Peyer's patch (tissue), 4 donors: Measurements from ENCODE around the gene PACSIN2. TPM values are rescaled to one million over a fixed set of nuclear protein-coding genes. Genes with fewer than 3 reads are reported as not detected.

Source experiments
- DNase-seq, 3 donors: peaks; one replicate each; pipeline ENCODE4 v3.0.0-alpha.2; 2017 to 2019
- H3K27ac ChIP-seq, 4 donors: fragments of 200-600 bp; sonication (generic); one replicate each; pipeline ENCODE4 v1.5.1; 2016 to 2019
- H3K27me3 ChIP-seq, 2 donors: fragments of 200-600 bp; sonication (generic); one replicate each; pipeline ENCODE4 v1.5.1; 2019
- H3K36me3 ChIP-seq, 3 donors: fragments of 200-600 bp; sonication (generic); one replicate each; pipeline ENCODE4 v1.5.1; 2016 to 2019
- H3K4me1 ChIP-seq, 4 donors: fragments of 200-600 bp; sonication (generic); one replicate each; pipeline ENCODE4 v1.5.1; 2016 to 2019
- H3K4me3 ChIP-seq, 4 donors: fragments of 200-600 bp; sonication (generic); 1 replicate in 3 of 4; 2 replicates in 1 of 4; pipeline ENCODE4 v1.5.1; 2016 to 2019; ENCODE audit warnings: mild to moderate bottlenecking in 1 of 4
- H3K9me3 ChIP-seq, 4 donors: fragments of 200-600 bp; sonication (generic); one replicate each; pipeline ENCODE4 v1.5.1; 2016 to 2019; ENCODE audit warnings: mild to moderate bottlenecking in 1 of 4
- CTCF ChIP-seq, 6 experiments: fragments of 450-650 bp in 4 of 6; fragments of 200-600 bp in 2 of 6; sonication (generic) in 1 of 6; IDR thresholded peaks; one replicate each; pipeline ENCODE4 v1.5.1; 2017 to 2019; ENCODE audit warnings: antibody characterized with exemption in 6 of 6, mild to moderate bottlenecking in 3 of 6, moderate library complexity in 1 of 6
- POLR2A ChIP-seq, 2 donors: fragments of 450-650 bp; IDR thresholded peaks; one replicate each; pipeline ENCODE4 v1.5.1; 2017; ENCODE audit warnings: antibody characterized with exemption in 2 of 2, mild to moderate bottlenecking in 2 of 2, moderate library complexity in 2 of 2
- total RNA-seq, 4 donors: library from RNA; depleted of rRNA; stranded (reverse); fragments of >200 nt; gene quantifications; one replicate each; pipeline ENCODE4 v1.1.0, GENCODE V29; 2016

The PACSIN2 gene
- total RNA-seq, 4 donors from 2014 or later = 58.0 to 149 (median 110) TPM

GRCh38 chr22:42820045-42820763 lies 194.7 kb downstream of the PACSIN2 start:
- no peaks in the 10 kb centered on the region for H3K9me3 ChIP-seq
- H3K36me3 ChIP-seq = peaks cover 0 to 56% (median 0%) of the 10 kb centered on the region in 3 donors
- no peak for DNase-seq
- no peaks in the 10 kb centered on the region for H3K27me3 ChIP-seq
- no peaks in the 10 kb centered on the region for H3K4me1 ChIP-seq
- TF ChIP-seq POLR2A (IDR thresholded peaks at IDR 0.05) (no peak), CTCF (IDR thresholded peaks at IDR 0.05) (peak in 4 of 6 experiments; percentile 8 to 77 (median 52))
- no peak overlapping the region for H3K4me3 ChIP-seq
- H3K27ac ChIP-seq = no peak overlapping the region

Other genes with a start within 250 kb of the PACSIN2 start
- 10 to 100 TPM; 31.4 to 87.0 (median 57.8) TPM for gene ARFGAP3, start 157.9 kb downstream of the PACSIN2 start, total RNA-seq
- 1 to 10 TPM; 1.7 to 5.0 (median 3.5) TPM for gene TTLL1, start 74.2 kb upstream of the PACSIN2 start, total RNA-seq
- gene BIK, start 95.6 kb upstream of the PACSIN2 start, total RNA-seq = 10 to 100 TPM in 2 of 4 donors, 1 to 10 TPM in 1, not detected in 1; 7.4 to 16.5 (median 15.6) TPM
- 10 to 100 TPM in 3 of 4 donors, 1 to 10 TPM in 1; 9.1 to 28.5 (median 15.1) TPM for gene MCAT, start 128.2 kb upstream of the PACSIN2 start, total RNA-seq
- gene TSPO, start 136.4 kb upstream of the PACSIN2 start, total RNA-seq = 100 to 1,000 TPM; 220 to 304 (median 270) TPM
- 10 to 100 TPM; 34.7 to 77.8 (median 58.2) TPM for gene TTLL12, start 172.0 kb upstream of the PACSIN2 start, total RNA-seq